ENCODE measurements around the gene DNM3.

DNA sequence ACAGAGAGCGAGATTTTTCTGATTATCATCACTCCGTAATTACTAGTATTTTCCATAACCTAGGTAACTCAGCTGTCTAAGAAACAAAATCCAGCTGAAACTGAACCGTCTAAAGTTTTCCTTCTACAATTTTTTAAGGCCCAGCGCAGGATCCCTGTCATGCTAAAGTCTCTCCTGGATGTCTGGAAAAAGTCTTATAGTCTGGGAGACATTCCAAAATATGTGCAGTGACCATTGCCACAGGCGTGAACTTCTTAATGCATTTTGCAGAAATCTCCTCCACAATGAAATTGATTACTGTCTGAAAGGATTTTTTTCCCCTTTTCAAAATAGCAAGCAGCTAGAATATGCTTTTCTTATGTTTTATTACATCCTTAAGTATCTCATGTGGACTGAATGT, 369.9 kb downstream of the DNM3 start:
- TF ChIP-seq TARDBP (IDR thresholded peaks at IDR 0.05) (no peak), NFRKB (IDR thresholded peaks at IDR 0.05) (no peak), BHLHE40 (IDR thresholded peaks at IDR 0.05; ENCODE audit: borderline replicate concordance) (no peak)
